ENCODE results near the gene NR1D1.

DNA sequence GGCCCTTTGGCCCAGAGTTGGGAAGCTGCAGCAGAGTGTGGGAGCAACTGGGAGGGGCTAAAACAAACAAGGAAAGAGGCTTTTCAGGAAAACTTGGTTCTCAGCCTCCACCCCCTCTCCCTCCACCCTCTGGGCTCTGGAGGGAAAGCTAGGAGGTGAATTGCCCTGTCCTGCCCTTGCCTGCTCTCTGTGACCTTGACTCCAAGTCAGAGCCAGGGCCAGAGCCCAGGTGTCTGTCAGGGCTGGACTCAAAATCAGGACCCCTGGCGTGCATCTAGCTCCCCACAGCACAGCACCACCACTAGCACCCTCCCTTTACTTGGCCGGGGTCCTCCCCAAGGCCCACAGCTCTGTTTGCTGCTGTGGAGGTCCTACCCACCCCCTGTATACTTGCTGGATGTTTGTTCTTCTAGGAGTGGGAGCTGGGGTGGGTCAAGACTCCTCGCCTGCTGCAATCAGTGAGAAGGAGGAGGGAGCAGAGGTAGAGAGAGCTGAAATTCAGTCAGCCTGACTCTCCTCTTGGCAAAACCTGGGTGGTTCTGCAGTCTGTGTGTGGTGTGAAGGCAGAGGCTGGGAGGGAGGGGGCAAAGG lies 2.8 kb upstream of the NR1D1 start:
- TF ChIP-seq, protein P1, sequence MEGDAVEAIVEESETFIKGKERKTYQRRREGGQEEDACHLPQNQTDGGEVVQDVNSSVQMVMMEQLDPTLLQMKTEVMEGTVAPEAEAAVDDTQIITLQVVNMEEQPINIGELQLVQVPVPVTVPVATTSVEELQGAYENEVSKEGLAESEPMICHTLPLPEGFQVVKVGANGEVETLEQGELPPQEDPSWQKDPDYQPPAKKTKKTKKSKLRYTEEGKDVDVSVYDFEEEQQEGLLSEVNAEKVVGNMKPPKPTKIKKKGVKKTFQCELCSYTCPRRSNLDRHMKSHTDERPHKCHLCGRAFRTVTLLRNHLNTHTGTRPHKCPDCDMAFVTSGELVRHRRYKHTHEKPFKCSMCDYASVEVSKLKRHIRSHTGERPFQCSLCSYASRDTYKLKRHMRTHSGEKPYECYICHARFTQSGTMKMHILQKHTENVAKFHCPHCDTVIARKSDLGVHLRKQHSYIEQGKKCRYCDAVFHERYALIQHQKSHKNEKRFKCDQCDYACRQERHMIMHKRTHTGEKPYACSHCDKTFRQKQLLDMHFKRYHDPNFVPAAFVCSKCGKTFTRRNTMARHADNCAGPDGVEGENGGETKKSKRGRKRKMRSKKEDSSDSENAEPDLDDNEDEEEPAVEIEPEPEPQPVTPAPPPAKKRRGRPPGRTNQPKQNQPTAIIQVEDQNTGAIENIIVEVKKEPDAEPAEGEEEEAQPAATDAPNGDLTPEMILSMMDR (IDR thresholded peaks at IDR 0.05), result no peak
- no peak for TF ChIP-seq POLR2AphosphoS5 (IDR thresholded peaks at IDR 0.05; ENCODE audit: low read depth, low read length)
